Medulla oblongata (tissue), 1 donor: Measurements from ENCODE around the gene DEDD2.

ENCODE experiments used
- DNase-seq: peaks from one replicate; pipeline ENCODE4 v3.0.0-alpha.2; 2015; ENCODE audit errors: extremely low spot score

The DEDD2 gene

DNA sequence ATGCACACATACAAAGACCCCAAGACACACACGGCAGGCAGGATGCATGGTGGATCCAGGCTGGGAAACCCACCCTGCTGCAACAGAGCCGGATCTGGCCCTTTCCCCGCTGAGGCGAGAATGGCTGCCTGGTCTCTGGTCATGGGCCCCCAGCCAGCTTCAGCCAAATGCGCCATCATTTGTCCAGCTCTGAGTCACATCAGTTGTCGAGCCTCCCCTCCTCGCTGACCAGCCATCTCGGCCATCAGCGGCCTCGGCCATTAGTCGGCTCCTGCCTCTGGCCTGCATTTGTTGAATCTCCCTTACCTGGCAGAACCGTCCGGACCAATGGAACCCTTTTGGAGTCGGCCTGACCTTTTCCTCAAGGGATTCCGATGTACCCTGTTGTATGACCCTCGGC is 46.8 kb downstream of the DEDD2 start:
- no peak for DNase-seq

DNA sequence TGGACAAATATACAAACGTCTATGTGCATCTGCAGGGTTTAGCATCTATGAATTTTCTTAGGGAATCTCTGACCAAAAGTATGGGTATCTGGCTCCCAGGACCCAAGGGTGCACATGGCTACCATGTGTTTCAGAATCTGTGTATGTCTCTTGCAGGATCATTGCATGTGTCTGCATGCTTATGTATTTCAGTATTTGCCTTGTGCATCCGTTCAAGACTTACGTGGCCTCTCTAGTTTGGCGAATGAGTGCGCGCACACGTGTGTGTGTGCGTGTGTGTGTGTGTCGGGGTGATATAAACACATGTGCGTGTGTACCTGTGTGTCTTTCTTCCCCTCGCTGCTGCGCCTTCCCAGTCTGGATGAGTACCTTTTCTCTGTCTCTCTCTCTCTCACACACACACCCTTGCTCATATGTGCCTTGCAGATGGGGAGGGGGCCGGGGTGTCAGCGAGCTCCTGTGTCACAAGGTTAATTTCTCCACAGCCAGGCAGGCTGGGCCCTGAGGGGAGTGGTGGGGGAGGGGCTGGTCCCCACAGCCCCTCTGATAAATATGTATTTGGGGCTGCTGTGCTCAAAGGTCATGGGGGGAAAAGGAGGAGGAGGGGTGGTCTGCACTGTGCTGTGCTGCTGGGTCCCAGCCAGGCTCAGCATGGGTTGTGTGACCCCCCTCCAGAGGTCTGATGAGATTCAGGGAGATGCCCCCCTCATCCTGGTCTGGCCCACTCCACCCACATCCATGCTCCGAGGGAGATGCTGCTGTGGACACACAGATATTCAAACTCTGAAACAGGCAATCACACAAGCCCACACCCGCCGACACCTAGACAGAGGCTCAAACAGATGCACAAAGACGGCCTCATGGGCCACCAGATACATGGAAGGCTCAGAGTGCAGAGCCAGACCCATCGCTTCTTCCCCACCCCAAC is 47.7 kb downstream of the DEDD2 start:
- DNase-seq, result no peak

- DNase-seq, result no peak
Measured at GRCh38 chr19:42168206-42168605, 49.3 kb downstream of the DEDD2 start.

GRCh38 chr19:42166316-42166715 is 51.2 kb downstream of the DEDD2 start:
- no peak for DNase-seq

GRCh38 chr19:42165146-42165545 is 52.3 kb downstream of the DEDD2 start:
- DNase-seq, result no peak

- no peak for DNase-seq
Measured at GRCh38 chr19:42161616-42162263, 55.7 kb downstream of the DEDD2 start.

DNA sequence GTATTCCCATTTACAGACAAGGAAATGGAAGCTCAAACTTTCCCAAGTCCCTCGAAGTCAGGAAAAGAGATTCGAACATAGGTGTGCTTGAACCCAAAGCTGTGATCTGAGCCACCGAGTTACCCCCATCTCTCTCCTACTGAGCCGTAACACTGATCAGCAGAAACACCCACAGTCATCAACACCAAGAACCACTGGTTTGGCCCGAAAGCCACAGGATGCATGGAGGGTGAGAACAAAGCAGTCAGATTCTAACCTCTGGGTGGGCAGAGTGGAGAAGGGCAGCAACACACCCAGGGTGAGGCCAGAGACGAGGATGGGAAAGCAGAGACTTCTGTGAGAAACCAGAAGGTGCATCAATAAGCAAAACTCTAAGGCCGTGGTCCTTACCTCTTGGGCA is 57.5 kb downstream of the DEDD2 start:
- no peak for DNase-seq

GRCh38 chr19:42158926-42159325 is 58.6 kb downstream of the DEDD2 start:
- DNase-seq, result no peak

DNA sequence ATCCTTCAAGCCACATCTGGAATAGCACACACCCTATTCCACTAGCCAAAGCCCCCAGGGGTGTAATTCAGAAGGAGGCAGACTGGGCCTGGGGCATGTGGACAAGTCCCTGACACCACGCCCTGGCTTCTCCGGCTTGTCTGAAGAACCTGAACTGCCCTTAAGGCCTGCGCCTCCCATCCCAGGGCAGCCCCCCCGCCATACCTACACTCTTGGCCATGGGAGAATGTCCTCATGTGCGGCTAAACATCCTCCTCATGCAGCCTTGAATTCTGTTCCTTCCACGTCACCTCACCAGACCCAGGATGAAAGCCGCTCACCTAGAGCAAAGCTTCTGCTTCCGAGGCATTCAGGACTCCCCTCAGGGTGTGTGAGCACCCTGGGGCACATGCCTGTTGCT is 60.9 kb downstream of the DEDD2 start:
- DNase-seq, result no peak

DNA sequence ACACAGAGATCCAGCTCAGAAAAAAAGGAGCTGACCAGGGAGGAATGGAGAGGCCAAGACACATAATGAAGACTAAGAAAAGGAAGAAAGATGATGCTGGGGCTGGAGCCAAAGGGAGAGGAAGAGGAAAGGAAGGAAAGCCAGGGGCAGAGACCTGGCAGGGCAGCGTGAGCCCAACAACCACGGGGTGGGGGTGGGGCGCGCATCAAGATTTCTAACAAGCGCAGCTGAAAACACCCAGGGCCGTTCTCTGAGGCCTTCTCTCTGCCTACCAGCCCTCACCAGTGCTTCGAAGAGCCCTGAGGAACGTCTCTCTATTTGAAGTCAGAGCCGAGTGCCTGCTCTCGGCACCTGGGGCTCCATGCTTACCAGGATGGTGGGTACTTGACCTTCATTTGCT is 61.7 kb downstream of the DEDD2 start:
- DNase-seq, result no peak

DNA sequence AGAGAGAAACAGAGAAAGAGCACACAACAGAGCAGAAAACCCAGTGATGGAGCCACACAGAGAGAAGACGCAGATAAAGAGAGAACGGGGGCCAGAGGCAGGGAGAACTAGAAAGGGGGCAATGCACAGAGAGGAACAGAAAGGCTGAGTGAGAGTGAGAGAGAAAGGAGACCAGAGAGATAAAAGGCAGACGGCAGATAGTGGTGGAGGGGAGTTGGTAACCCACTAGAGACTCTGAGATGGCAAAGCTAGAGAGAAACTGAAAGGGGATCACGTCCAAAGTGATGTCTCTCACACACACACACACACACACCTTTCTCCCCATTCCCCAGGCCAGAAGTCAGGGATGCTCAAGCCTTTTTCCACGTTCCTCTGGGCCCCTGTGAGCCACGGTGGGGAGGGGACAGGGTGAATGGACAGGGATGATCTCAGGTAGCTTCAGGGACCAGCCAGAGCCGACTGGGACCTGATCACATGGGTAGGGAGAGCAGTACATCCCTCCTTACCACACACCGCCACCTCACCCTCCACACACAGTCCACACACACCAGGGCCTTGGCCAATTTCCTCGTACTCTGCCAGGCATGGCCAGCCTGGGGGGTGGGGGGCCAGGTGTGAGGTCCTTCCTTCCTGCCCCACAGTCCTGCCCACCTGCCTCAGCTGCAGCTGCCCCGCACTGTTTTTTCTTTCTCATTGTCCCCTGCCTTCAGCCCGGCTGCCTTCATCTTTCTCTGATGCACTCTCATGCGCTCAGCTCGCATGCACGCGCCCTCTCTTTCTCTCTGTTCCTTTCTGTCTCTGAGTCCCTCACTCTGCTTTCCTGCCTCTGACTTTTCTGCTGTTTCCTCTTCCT is 62.8 kb downstream of the DEDD2 start:
- no peak for DNase-seq

GRCh38 chr19:42153672-42154433 is 63.6 kb downstream of the DEDD2 start:
- no peak for DNase-seq

GRCh38 chr19:42152910-42153671 is 64.4 kb downstream of the DEDD2 start:
- no peak for DNase-seq

DNA sequence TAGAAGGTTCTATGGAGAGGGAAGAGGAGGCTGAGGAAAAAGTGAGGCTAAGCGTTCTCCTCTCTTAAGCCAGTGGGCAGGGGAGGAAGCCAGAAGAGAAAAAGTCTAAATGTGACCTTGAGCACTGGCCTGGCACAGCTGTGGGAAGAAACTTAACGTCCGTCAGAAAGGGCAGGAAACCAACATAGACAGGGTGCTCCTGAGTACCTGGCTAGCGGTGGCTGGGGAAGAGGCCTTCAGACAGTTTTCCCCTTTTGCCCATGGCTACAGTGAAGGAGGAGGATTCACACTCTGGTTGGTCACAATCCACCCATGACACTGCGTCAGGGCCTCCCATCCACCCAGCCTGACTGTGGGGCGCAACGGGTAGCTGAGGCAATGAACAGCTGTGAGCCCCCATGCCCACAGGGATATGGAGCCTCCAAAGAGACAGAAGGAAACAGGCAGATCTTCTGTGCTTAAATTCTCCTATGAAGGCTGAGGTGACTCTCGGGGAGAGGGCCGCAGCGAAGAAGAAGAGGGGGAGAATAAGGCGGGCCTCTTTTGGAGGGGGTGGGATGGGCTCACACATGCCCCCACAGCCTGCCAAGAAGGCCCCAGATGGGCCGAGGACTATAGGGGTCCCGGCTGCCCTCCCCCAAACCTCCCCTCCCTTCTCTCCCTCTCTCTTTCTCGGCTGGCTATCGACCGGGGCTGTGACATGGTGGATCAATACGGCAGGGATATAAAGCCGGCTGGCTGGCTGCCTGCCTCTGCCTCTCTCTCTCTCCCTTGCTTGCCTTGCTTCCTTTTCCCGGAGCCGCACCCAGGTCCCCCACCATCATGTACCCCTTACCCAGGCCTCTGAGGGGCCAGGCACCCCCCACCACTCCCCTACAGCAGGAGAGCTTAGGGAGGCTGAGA is 65.4 kb downstream of the DEDD2 start:
- DNase-seq, result no peak

DNA sequence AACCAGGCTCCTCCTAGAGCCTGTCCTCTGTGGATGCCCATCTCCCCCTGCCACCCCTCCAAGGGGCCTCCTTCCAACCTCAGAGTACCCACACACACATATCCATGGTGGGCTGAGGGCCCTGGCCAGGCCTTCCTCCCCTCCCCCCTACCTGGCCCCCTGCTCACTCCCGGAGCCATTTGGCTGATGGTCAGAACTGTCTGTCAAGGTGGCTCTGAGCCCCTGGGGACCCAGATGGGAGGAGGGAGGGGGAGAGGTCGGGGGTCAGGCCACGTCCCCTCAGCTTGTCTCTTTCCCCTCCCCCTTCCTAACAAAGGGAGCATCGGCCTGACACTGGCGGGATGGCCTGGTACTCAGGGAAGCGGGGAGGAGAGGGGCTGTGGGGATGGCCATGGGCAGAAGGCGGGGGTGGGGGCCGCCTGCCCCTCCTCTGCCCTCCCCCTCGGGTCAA is 66.5 kb downstream of the DEDD2 start:
- DNase-seq, result no peak

- DNase-seq, result no peak
Measured at GRCh38 chr19:42150364-42150763, 67.1 kb downstream of the DEDD2 start.

DNA sequence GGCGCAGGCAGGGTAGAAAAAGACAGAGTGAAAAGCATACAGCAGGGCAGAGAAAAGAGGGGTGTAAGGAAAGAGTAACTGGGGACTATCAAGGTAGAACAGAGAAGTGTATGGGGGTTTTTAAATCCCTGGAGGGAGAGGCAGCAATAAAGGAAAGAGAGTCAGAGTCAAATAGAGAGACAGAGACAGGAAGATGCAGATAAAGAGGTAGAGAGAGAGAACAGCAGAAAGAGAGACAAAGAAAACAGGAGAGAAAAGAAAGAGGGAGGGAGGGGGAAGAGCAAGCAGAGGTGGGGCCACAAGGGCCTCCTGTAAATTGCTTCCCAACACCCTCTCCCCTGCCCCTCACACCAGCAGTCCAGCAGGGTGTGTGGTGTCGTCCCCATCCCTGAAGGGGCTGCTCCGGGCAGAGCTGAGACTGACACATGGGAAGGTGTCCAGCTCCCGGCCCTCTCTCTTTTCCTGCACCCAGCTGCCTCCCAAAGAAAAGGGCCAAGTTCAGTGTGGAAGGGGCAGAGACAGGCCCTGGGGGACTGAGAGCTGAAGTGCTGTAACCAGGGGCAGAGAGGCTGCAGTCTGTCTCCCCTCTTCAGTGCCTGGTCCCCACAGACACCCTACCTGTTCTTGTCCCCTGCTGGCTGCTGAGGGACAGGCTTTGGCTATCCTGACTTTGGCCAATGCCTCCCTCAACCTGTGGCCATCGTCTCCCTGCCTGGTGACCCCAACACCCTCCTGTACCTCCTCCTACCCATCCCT is 67.9 kb downstream of the DEDD2 start:
- no peak for DNase-seq
